IPS-18a (cell line): ENCODE data around the gene ARHGEF25.

Source experiments
- H3K27ac ChIP-seq: one replicate; pipeline ENCODE4 v1.5.1; 2013; ENCODE audit warnings: low read length
- H3K27me3 ChIP-seq: one replicate; pipeline ENCODE4 v1.6.1; 2013; ENCODE audit warnings: mild to moderate bottlenecking, low read length; ENCODE audit not compliant: control insufficient read depth, insufficient read depth
- H3K36me3 ChIP-seq: one replicate; pipeline ENCODE4 v1.6.1; 2013; ENCODE audit warnings: low read depth, low read length; ENCODE audit not compliant: control insufficient read depth
- H3K4me1 ChIP-seq: one replicate; pipeline ENCODE4 v1.6.1; 2013; ENCODE audit warnings: low read depth, low read length; ENCODE audit not compliant: control insufficient read depth
- H3K4me3 ChIP-seq: one replicate; pipeline ENCODE4 v1.5.1; 2013; ENCODE audit warnings: low read length
- H3K9ac ChIP-seq: one replicate; pipeline ENCODE4 v1.6.1; 2013; ENCODE audit warnings: mild to moderate bottlenecking, low read length, moderate library complexity
- H3K9me3 ChIP-seq: one replicate; pipeline ENCODE4 v1.6.1; 2013; ENCODE audit warnings: low read depth, low read length; ENCODE audit not compliant: control insufficient read depth

The ARHGEF25 gene

DNA sequence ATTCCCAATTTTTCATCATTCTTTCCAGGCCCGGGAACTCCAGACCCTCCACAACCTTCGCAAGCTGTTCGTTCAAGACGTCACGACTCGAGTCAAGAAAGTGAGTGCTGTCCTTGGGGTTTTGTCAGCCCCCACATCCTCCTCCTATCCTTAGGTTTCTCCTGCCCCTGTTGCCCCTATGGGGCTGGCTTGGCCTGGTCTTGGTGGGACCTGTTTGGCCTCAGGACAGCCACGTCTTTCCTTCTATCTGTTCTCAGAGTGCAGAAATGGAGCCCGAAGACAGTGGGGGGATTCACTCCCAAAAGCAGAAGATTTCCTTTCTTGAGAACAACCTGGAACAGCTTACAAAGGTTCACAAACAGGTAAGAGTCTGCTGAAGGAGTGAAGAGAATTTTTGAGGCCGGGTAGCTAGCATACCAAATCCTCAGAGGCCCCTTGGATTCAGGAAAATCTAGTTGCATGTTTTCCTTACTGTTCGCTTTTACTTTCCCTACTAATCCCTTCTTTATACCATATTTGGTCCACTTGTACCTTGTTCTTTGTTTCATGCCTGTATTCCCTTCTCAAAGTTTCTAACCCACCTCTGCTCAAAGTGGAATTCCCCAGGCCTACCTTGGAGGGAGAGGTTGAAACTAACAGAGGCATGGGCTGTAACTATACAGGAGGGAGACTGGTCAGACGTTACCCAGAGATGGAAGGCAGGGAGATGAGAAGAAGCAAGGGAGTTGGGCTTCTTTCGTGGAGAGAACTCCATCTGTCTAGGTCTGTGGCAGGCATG, 33.1 kb upstream of the ARHGEF25 start:
- no peaks in the 10 kb centered on the region for H3K27me3 ChIP-seq
- peaks cover 55% of the 10 kb centered on the region for H3K36me3 ChIP-seq
- H3K9ac ChIP-seq = no peak overlapping the region
- H3K4me3 ChIP-seq = no peak overlapping the region
- H3K4me1 ChIP-seq = no peaks in the 10 kb centered on the region
- H3K27ac ChIP-seq = no peak overlapping the region
- no peaks in the 10 kb centered on the region for H3K9me3 ChIP-seq

DNA sequence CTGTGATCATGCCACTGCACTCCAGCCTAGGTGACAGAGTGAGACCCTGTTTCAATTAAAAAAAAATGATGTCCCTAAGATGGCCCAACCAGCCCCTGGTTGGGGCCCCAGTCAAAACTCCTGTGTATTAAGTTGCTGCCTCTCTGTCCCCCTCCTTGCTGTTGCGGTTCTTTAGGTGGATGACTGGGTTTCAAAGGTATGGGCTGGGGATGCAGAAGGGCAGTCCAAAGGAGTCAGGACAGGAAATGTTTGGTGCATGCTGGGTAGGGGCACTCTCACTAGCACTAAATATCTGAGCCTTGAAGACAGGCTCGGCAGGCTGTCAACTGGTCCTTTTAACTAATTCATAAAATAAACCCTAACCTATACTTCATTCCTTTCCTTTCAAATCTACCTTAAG, 32.2 kb upstream of the ARHGEF25 start:
- peaks cover 55% of the 10 kb centered on the region for H3K36me3 ChIP-seq
- H3K27ac ChIP-seq = no peak overlapping the region
- no peak overlapping the region for H3K9ac ChIP-seq
- H3K4me3 ChIP-seq = no peak overlapping the region
- H3K27me3 ChIP-seq = no peaks in the 10 kb centered on the region
- no peaks in the 10 kb centered on the region for H3K4me1 ChIP-seq
- H3K9me3 ChIP-seq = no peaks in the 10 kb centered on the region

DNA sequence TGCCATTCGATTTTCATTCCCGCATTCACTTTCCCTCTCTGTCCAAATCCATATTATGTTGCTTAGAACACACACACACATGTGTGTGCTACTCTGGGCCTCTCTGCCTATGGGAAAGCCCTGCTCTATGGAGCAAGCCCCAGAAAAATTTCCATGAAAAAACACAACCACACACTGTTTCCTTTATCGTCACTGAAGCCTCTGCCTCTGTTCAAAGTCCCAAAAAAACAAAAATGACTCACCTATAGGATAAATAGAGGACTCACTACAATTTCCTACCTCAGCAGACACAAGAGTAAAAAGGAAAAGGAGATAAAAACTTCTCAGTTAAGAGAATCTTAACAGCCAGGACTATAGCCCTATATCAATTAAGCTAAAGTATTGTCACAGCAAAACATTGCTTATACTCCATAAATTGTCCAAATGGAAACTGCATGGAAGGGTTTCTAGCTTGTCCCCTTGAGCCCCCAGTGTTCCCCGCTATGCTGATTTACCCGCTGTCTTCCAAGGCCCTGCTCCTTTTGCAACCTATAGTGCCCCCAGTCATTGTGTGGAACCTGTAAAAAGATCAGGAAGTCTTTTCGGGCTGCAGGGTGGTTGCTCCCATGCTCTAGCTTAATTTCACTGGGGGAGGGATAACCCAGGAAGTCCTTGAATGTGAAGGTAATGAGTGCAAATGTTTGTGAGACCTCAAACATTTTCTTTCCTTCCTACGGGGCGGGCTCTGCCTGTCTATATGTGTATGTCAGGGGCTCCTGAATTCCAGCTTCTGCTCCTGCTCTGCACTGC, 31.4 kb upstream of the ARHGEF25 start:
- Histone ChIP-seq H3K36me3 (peaks cover 54% of the 10 kb centered on the region), H3K27me3 (no peaks in the 10 kb centered on the region), H3K9ac (no peak overlapping the region), H3K27ac (no peak overlapping the region), H3K9me3 (no peaks in the 10 kb centered on the region), H3K4me1 (no peaks in the 10 kb centered on the region), H3K4me3 (no peak overlapping the region)

DNA sequence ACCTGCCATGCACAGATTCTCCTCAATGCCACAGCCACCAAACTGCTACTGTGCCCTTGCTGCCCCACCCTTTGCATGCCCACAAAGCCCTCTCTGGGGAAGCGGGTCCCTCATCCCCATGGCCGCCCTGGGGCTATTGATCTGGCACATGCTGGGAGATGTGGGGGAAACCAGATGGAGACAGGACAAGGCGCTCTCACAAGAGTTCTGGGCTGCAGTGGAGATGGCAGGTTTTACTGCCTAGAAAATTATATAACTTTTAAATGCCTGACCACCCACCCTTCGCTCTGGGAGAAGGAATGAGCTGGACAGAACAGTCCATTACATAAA, 30.8 kb upstream of the ARHGEF25 start:
- Histone ChIP-seq H3K36me3 (peaks cover 49% of the 10 kb centered on the region), H3K4me1 (no peaks in the 10 kb centered on the region), H3K9ac (no peak overlapping the region)

DNA sequence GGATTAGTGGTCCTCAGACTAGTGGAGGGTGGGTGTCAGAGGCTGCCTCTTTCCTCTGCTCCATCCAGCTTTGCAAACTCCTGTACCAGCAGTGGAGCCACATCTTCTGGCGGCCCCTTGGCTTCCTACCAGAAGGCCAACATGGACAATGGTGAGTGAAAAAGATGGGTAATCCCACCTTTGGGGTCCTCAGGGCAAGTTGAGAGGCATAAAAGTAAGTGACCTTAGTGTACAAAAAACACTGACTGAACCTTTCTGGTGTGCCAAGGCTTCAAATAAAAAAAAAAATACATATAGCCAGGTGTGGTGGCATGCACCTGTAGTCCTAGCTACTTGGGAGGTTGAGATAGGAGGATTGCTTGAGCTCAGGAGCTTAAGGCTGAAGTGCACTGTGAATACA, 29.4 kb upstream of the ARHGEF25 start:
- Histone ChIP-seq H3K36me3 (peaks cover 35% of the 10 kb centered on the region), H3K4me1 (no peaks in the 10 kb centered on the region), H3K27ac (no peak overlapping the region), H3K9me3 (no peaks in the 10 kb centered on the region), H3K9ac (no peak overlapping the region), H3K4me3 (no peak overlapping the region), H3K27me3 (no peaks in the 10 kb centered on the region)

More for the DNA sequence above, 30.8 kb upstream of the ARHGEF25 start:
- Histone ChIP-seq H3K27ac (no peak overlapping the region), H3K4me3 (no peak overlapping the region), H3K27me3 (no peaks in the 10 kb centered on the region), H3K9me3 (no peaks in the 10 kb centered on the region)

DNA sequence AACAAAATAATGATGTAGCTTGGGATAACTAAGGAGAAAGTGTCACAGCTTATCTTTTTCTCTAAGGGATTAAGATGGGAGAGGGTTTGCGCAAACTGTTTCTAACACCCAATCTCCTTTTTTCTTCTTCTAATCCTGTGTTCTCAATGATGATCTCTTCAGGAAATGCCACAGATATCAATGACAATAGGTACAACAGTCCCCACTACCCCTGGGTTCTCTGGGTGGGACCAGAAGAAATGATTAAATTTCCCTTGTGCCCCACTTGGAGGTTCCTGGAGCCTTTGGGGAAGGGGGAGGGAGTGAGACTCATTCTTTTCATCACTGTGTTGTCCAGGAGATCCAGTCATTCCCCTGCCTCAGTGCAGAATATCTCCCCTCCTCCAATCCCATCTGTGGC, 28.8 kb upstream of the ARHGEF25 start:
- Histone ChIP-seq H3K4me3 (no peak overlapping the region), H3K4me1 (no peaks in the 10 kb centered on the region), H3K9me3 (no peaks in the 10 kb centered on the region), H3K27me3 (no peaks in the 10 kb centered on the region), H3K9ac (no peak overlapping the region), H3K27ac (no peak overlapping the region), H3K36me3 (peaks cover 29% of the 10 kb centered on the region)

DNA sequence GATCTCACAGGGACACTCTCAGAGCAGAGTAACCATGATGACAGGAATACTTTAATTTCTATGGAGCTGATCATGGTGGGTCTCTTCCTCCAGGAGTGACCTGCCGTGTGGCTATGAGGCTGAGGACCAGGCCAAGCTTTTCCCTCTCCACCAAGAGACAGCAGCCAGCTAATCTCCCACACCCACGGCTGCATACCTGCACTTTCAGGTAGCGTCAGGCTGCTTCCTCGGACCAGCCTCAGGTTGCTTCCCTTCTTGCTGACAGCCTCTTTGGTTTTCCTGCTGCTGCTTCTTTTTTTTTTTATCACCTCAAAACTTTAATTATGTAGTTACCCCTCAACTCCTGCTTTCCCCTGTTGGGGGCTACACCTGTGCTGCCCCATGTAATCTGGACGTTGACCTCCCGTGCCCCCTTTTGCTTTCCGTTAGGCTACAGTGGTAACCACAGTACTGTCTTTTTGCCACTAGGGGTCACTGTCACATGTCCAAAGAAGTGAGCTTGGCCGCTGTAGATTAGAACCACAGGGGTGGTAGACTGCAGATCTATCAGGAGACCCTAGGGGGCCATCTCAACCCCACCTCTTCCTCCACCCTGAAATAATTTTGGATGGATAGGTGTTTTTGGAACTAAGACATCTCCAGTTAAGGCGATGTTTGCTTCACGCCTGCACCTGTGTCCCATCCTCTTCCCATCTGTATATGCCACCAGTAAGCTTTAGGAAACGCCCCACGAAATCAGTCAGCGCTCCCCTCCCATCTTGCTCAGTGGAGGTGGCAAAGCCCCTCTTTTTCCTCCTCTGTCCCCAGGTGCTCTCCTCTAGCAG, 28.0 kb upstream of the ARHGEF25 start:
- Histone ChIP-seq H3K27me3 (no peaks in the 10 kb centered on the region), H3K4me1 (no peaks in the 10 kb centered on the region), H3K9me3 (no peaks in the 10 kb centered on the region), H3K36me3 (peaks cover 21% of the 10 kb centered on the region), H3K9ac (no peak overlapping the region), H3K27ac (no peak overlapping the region), H3K4me3 (no peak overlapping the region)

DNA sequence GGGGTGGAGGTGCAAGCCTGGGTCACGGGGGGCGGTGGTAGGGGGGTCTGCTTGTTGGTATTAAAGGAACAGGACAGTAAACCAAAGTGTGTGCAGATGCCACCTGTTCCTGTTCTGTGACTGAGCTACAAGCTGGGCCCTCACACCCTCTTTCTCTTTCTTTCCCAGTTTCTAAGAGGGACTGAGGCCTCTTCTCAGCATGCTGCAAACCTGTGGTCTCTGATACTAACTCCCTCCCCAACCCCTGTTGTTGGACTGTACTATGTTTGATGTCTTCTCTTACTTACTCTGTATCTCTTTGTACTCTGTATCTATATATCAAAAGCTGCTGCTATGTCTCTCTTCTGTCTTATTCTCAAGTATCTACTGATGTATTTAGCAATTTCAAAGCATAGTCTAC, 27.2 kb upstream of the ARHGEF25 start:
- H3K4me1 ChIP-seq = no peaks in the 10 kb centered on the region
- no peak overlapping the region for H3K9ac ChIP-seq
- no peak overlapping the region for H3K27ac ChIP-seq
- no peaks in the 10 kb centered on the region for H3K27me3 ChIP-seq
- no peaks in the 10 kb centered on the region for H3K9me3 ChIP-seq
- H3K36me3 ChIP-seq = peaks cover 16% of the 10 kb centered on the region
- no peak overlapping the region for H3K4me3 ChIP-seq

DNA sequence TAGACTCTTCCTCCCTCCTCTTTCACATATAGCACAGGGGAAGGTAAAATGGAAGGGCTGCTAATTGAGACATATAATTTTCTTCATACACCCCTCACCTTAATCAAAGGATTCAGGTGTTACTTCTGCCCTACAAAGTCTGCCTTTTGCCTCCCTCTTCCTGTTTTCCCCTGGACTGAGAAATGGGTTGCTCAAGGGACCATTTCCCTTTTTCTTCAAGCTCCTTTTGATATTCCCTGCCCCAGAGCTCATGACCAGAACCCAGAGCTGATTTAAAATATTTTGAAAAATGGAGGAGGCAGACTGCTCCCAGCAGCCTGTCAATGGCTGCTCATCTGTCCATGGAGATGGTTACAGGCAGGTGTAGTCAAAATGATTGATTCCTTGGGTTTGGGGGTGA, 26.5 kb upstream of the ARHGEF25 start:
- H3K9ac ChIP-seq = no peak overlapping the region
- H3K27ac ChIP-seq = no peak overlapping the region
- no peaks in the 10 kb centered on the region for H3K4me1 ChIP-seq
- H3K27me3 ChIP-seq = no peaks in the 10 kb centered on the region
- H3K36me3 ChIP-seq = peaks cover 14% of the 10 kb centered on the region
- H3K4me3 ChIP-seq = no peak overlapping the region
- H3K9me3 ChIP-seq = no peaks in the 10 kb centered on the region

DNA sequence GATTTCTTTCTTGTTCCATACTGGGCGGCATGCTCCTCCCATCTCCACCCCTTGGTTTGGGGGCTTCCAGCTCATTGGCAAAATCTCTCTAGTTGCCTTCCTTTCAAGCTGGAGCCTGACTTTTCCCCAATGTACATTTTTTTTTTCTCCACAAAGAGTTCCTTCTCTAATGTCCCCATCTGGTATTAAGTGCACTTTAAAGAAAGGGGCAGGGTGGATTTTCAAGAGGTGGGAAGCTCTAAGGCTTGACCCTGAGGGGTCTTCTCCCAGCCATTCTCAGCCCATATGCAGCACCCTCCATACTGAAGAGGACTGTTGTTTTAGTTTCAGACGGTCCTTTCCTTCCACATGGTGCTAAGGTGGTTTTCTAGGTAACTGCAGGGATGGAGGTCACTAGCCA, 26.1 kb upstream of the ARHGEF25 start:
- Histone ChIP-seq H3K36me3 (peaks cover 11% of the 10 kb centered on the region), H3K27ac (no peak overlapping the region), H3K9ac (no peak overlapping the region), H3K4me3 (no peak overlapping the region), H3K27me3 (no peaks in the 10 kb centered on the region), H3K4me1 (no peaks in the 10 kb centered on the region), H3K9me3 (no peaks in the 10 kb centered on the region)

DNA sequence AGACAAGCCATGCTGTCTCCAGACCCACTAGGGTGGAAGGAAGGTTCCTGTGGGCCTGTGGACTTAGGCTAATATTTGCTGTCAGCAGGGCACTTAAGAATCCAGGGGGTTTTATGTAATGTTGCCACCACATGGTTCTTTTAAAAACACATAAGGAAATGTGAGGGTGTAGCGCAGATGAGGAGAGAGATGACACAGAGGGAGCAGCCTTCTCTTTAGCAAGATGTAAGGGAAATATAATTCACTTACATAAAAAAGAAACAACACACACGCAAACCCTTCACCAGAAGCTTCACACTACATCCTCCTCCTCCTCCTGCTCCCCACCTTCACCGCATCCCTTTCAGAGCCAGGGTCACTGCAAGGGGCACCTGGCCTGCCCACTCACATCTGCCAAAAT, 25.1 kb upstream of the ARHGEF25 start:
- H3K27ac ChIP-seq = no peak overlapping the region
- no peaks in the 10 kb centered on the region for H3K4me1 ChIP-seq
- H3K9me3 ChIP-seq = no peaks in the 10 kb centered on the region
- no peak overlapping the region for H3K4me3 ChIP-seq
- peaks cover 9% of the 10 kb centered on the region for H3K36me3 ChIP-seq
- no peak overlapping the region for H3K9ac ChIP-seq
- no peaks in the 10 kb centered on the region for H3K27me3 ChIP-seq
